ENCODE results near the gene FBLN5. TPM values are rescaled to one million over a fixed set of nuclear protein-coding genes. Genes with fewer than 3 reads are reported as not detected.

The FBLN5 gene
- total RNA-seq, 1 experiment from 2014 or later, result 1.0 TPM

DNA sequence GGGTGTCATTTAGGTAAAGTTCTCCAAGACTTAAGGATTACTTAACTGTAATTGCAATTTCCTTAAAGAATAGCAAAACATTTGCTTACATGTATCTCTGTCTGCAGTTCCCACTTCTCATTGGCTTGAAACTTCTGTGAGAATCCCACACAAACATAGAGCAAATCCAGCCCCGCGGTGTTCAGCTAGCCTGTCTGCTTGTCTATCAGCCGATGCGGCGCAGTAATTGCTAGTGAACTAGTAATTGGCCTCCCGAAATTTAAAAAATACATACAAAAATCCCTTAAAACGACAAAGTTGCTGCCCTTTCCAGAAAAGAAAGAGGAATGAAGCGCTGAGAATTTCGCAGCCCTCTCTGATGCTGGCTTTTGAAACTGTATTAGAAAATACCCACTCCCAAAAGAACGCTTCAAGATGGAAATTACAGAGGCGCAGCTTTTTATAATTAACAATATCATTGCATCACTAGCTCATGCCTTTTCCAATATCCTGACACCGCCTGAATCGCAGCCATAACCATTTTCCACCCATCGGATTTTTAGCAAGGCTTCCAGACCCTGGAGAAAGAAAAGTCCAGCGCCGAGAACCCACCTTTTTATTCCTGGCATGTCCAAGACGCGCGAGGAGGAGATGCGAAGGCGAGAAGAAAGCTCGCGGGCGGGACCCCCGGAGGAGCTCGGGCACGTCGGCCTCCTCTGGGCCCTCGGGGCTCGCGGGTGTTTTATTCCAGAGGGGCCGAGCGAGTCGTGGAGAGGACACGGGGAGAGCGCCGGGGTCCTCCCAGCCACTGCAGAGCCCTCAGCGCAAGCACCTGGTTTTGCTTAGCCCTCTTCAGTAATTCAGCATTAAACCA is 646 bp downstream of the FBLN5 start:
- H3K9ac ChIP-seq (ENCODE audit: extremely low read depth, insufficient read length, low read length), result no peak overlapping the region
- H4K5ac ChIP-seq (ENCODE audit: insufficient read length, low read depth, low read length), result no peak overlapping the region
- H3K27me3 ChIP-seq (ENCODE audit: insufficient read depth, low read length), result peaks cover 6% of the 10 kb centered on the region
- no peak overlapping the region for H2AFZ ChIP-seq (ENCODE audit: low read length)
- H3K18ac ChIP-seq (ENCODE audit: insufficient read length, low read depth, low read length), result no peak overlapping the region
- H4K8ac ChIP-seq (replicated peaks; ENCODE audit: insufficient read length, low read depth, low read length), result no peak overlapping the region
- H3T11ph ChIP-seq (ENCODE audit: low read length), result no peak overlapping the region
- no peak overlapping the region for H2BK20ac ChIP-seq (ENCODE audit: low read depth, low read length, poor library complexity, severe bottlenecking)
- peaks cover 60% of the 10 kb centered on the region for H3K27me3 Mint-ChIP-seq (ENCODE audit: low read depth)
- no peak overlapping the region for H2BK120ac ChIP-seq (ENCODE audit: low read depth, low read length, poor library complexity, severe bottlenecking)
- H3K14ac ChIP-seq (ENCODE audit: insufficient read depth, low read length), result no peak overlapping the region
- peaks cover 12 to 15% of the 10 kb centered on the region in 2 experiments for H3K4me1 Mint-ChIP-seq
- H3K9me3 ChIP-seq (ENCODE audit: control insufficient read depth, low read depth, low read length), result no peaks in the 10 kb centered on the region
- H3K79me1 ChIP-seq (ENCODE audit: insufficient read depth, low read depth, low read length, poor library complexity, severe bottlenecking), result no peaks in the 10 kb centered on the region
- H3K4me3 Mint-ChIP-seq, result peak overlapping the region; percentile 68 to 89
- TF ChIP-seq, protein P1, sequence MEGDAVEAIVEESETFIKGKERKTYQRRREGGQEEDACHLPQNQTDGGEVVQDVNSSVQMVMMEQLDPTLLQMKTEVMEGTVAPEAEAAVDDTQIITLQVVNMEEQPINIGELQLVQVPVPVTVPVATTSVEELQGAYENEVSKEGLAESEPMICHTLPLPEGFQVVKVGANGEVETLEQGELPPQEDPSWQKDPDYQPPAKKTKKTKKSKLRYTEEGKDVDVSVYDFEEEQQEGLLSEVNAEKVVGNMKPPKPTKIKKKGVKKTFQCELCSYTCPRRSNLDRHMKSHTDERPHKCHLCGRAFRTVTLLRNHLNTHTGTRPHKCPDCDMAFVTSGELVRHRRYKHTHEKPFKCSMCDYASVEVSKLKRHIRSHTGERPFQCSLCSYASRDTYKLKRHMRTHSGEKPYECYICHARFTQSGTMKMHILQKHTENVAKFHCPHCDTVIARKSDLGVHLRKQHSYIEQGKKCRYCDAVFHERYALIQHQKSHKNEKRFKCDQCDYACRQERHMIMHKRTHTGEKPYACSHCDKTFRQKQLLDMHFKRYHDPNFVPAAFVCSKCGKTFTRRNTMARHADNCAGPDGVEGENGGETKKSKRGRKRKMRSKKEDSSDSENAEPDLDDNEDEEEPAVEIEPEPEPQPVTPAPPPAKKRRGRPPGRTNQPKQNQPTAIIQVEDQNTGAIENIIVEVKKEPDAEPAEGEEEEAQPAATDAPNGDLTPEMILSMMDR (conservative IDR thresholded peaks at IDR 0.05), result no peak
- 0 out of 2 replicates have a peak, but pooled peaks cover 4% of the 10 kb centered on the region for H3K4me1 ChIP-seq (ENCODE audit: insufficient read depth, low read length)
- WGBS (ENCODE audit: extremely low coverage, insufficient read length, low lambda C conversion rate), result no CpG with 5 or more reads among the region's 38 CpGs
- no peak overlapping the region for H3K27ac Mint-ChIP-seq
- no peak overlapping the region for H3K56ac ChIP-seq (ENCODE audit: insufficient read length, low read depth, low read length)
- no peaks in the 10 kb centered on the region for H3K79me2 ChIP-seq (ENCODE audit: insufficient read depth, low read length)
- no peaks in the 10 kb centered on the region for H3K9me3 Mint-ChIP-seq
- no peak overlapping the region for H2BK12ac ChIP-seq (ENCODE audit: insufficient read length, low read depth, low read length)
- no peak overlapping the region for H3K4ac ChIP-seq (ENCODE audit: low read depth, low read length)
- no peaks in the 10 kb centered on the region for H4K20me1 ChIP-seq (ENCODE audit: control insufficient read depth, insufficient read depth, insufficient read length)
- no peak overlapping the region for H3K27ac ChIP-seq (ENCODE audit: insufficient read length, low read depth, low read length)
- peaks cover 0 to 2% (median 0%) of the 10 kb centered on the region in 3 experiments; a peak in 2 of 7 replicates for H3K36me3 Mint-ChIP-seq (ENCODE audit: insufficient read depth in 1 of 3, low read depth in 3 of 3)
- no peak overlapping the region for H2BK5ac ChIP-seq (ENCODE audit: insufficient read length, low read length)
- no peak overlapping the region for H3K23ac ChIP-seq (ENCODE audit: insufficient read length, low read depth, low read length)
- no peak overlapping the region for H2BK15ac ChIP-seq (ENCODE audit: low read depth, low read length)
- peaks cover 7% of the 10 kb centered on the region for H3K23me2 ChIP-seq (ENCODE audit: insufficient read length, low read depth, low read length, poor library complexity, severe bottlenecking)
- DNase-seq, result no peak
- H2AK5ac ChIP-seq (ENCODE audit: insufficient read length, low read length), result no peak overlapping the region
- no peak overlapping the region for H4K91ac ChIP-seq (ENCODE audit: insufficient read length, low read depth, low read length)
- peak overlapping the region; percentile 74 for H3K4me2 ChIP-seq (ENCODE audit: insufficient read depth, insufficient read length, low read length)

All from H9 (cell line).